ENCODE measurements around the gene ZIC1. TPM values are rescaled to one million over a fixed set of nuclear protein-coding genes. Genes with fewer than 3 reads are reported as not detected.

Gene ZIC1
- 88.3 and 125 TPM in 2 replicates for total RNA-seq

GRCh38 chr3:147409143-147410115, at the start of gene ZIC1:
ZIC1 (plus strand) TSS chr3:147409365; CDS start chr3:147410113, 748 bp downstream.

GRCh38 chr3:147406028-147406931, 2.9 kb upstream of the ZIC1 start, which contains the start of gene ZIC4:
ZIC4 (minus strand) TSS chr3:147406543; CDS start chr3:147402797, 3,746 bp downstream.

Other genes starting within 250 kb of the ZIC1 start
- 4.5 and 9.7 TPM in 2 replicates for gene ZIC4, start 2.8 kb upstream of the ZIC1 start, total RNA-seq

All from hair follicle dermal papilla cell (primary cell).